Suprapubic skin (tissue), 4 donors: ENCODE data around the gene C18orf32.

Source experiments
- CTCF ChIP-seq, 2 donors: fragments of 200-600 bp in 1 of 2; fragments of 450-650 bp in 1 of 2; sonication (generic) in 1 of 2; IDR thresholded peaks; one replicate each; pipeline ENCODE4 v1.5.1; 2016 to 2019; ENCODE audit warnings: antibody characterized with exemption in 2 of 2, mild to moderate bottlenecking in 1 of 2, moderate library complexity in 1 of 2
- EP300 ChIP-seq: sonication (generic); formaldehyde crosslinking; IDR thresholded peaks from one replicate; pipeline ENCODE4 v1.6.1; 2017; ENCODE audit warnings: antibody characterized with exemption
- POLR2AphosphoS5 ChIP-seq, 3 donors: sonication (generic); formaldehyde crosslinking; IDR thresholded peaks; one replicate each; pipeline ENCODE4 v1.6.1; 2017; ENCODE audit warnings: antibody characterized with exemption in 3 of 3

- TF ChIP-seq POLR2AphosphoS5 (IDR thresholded peaks at IDR 0.05) = no peak
- no peak for TF ChIP-seq CTCF (IDR thresholded peaks at IDR 0.05)
- TF ChIP-seq EP300 = no peak
These were observed 16.9 kb upstream of the C18orf32 start for GRCh38 chr18:49503931-49504330.
